Mesendoderm (in vitro differentiated cells): ENCODE data around the gene ATP12A.

Source experiments
- DNase-seq: peaks from one replicate; pipeline ENCODE4 v3.0.0; 2013
- H2AK5ac ChIP-seq: 2 replicates; pipeline ENCODE4 v1.6.1; 2013; ENCODE audit warnings: low read length, inconsistent platforms
- H2BK120ac ChIP-seq: 2 replicates; pipeline ENCODE4 v1.6.1; 2013; ENCODE audit warnings: low read depth, mild to moderate bottlenecking, low read length, moderate library complexity, mixed read lengths
- H2BK15ac ChIP-seq: replicated peaks from 2 replicates; pipeline ENCODE4 v1.6.1; 2013; ENCODE audit warnings: low read depth, mild to moderate bottlenecking, moderate library complexity
- H2BK5ac ChIP-seq: 2 replicates; pipeline ENCODE4 v1.6.1; 2013; ENCODE audit warnings: low read length, inconsistent platforms
- H3K18ac ChIP-seq: 2 replicates; pipeline ENCODE4 v1.6.1; 2013; ENCODE audit warnings: mild to moderate bottlenecking, low read length, mixed read lengths
- H3K23ac ChIP-seq: one replicate; pipeline ENCODE4 v1.6.1; 2013; ENCODE audit warnings: low read length
- H3K27ac ChIP-seq: 2 replicates; pipeline ENCODE4 v1.5.1; 2013; ENCODE audit warnings: low read depth, mild to moderate bottlenecking, inconsistent platforms, low read length, moderate library complexity
- H3K27me3 ChIP-seq: 2 replicates; pipeline ENCODE4 v1.6.1; 2013; ENCODE audit warnings: low read length, control low read depth, mild to moderate bottlenecking, inconsistent platforms; ENCODE audit not compliant: insufficient read depth, poor library complexity
- H3K36me3 ChIP-seq: 2 replicates; pipeline ENCODE4 v1.6.1; 2013; ENCODE audit warnings: low read length, inconsistent platforms; ENCODE audit not compliant: control insufficient read depth, insufficient read depth
- H3K4ac ChIP-seq: one replicate; pipeline ENCODE4 v1.6.1; 2013; ENCODE audit warnings: low read depth, mild to moderate bottlenecking, low read length, moderate library complexity
- H3K4me1 ChIP-seq: 2 replicates; pipeline ENCODE4 v1.6.1; 2013; ENCODE audit warnings: low read depth, low read length, inconsistent platforms; ENCODE audit not compliant: control insufficient read depth
- H3K4me2 ChIP-seq: 2 replicates; pipeline ENCODE4 v1.6.1; 2013; ENCODE audit warnings: low read length
- H3K4me3 ChIP-seq: 2 replicates; pipeline ENCODE4 v1.5.1; 2013; ENCODE audit warnings: mild to moderate bottlenecking, low read length
- H3K56ac ChIP-seq: one replicate; pipeline ENCODE4 v1.6.1; 2013; ENCODE audit warnings: low read length
- H3K79me1 ChIP-seq: 2 replicates; pipeline ENCODE4 v1.6.1; 2013; ENCODE audit warnings: low read length, inconsistent platforms
- H3K79me2 ChIP-seq: 2 replicates; pipeline ENCODE4 v1.6.1; 2013; ENCODE audit warnings: mild to moderate bottlenecking, low read length; ENCODE audit not compliant: control insufficient read depth, insufficient read depth
- H3K9ac ChIP-seq: 2 replicates; pipeline ENCODE4 v1.6.1; 2013; ENCODE audit warnings: low read length, inconsistent platforms
- H4K5ac ChIP-seq: one replicate; pipeline ENCODE4 v1.6.1; 2013; ENCODE audit warnings: low read length
- H4K8ac ChIP-seq: one replicate; pipeline ENCODE4 v1.6.1; 2013; ENCODE audit warnings: low read depth, mild to moderate bottlenecking, control low read depth, low read length, moderate library complexity
- WGBS: extraction: QIAGEN DNeasy Blood & Tissue Kit; methylation state at CpG from one replicate; pipeline ENCODE4 v1.1.7; 2013; ENCODE audit warnings: low lambda C conversion rate, missing lambda C conversion rate; ENCODE audit not compliant: insufficient coverage; ENCODE audit errors: extremely low coverage; 5-methylcytosine and 5-hydroxymethylcytosine counted together

The ATP12A gene

DNA sequence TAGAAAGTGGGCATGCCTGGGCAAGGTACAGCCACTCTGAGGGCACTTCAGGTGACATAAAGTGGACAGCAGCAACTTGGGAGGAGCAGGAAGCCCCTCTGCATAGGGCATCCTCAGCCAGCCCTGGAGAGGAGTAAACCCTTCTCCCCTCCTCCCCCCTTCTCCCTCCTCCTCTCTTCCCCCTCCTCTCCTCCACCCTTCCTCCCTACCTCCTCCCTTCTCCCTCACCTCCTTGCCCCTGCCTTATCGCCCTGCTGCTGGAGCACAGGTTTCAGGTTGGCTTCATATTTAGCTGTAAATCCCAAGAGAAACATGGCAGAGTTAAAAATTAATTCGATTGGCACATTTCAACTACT is 30.5 kb upstream of the ATP12A start:
- Histone ChIP-seq H2BK15ac (no peak overlapping the region), H3K4me2 (no peak overlapping the region), H3K18ac (no peak overlapping the region), H3K79me1 (no peaks in the 10 kb centered on the region), H4K5ac (no peak overlapping the region), H3K79me2 (no peaks in the 10 kb centered on the region), H4K8ac (no peak overlapping the region), H3K27ac (no peak overlapping the region), H2BK120ac (no peak overlapping the region), H3K9ac (no peak overlapping the region), H3K27me3 (no peaks in the 10 kb centered on the region), H2BK5ac (no peak overlapping the region), H3K23ac (no peak overlapping the region), H3K4me3 (no peak overlapping the region), H3K4me1 (no peaks in the 10 kb centered on the region), H3K56ac (peak overlapping the region; percentile 53), H3K36me3 (no peaks in the 10 kb centered on the region), H2AK5ac (no peak overlapping the region), H3K4ac (no peak overlapping the region)
- WGBS = no CpG with 5 or more reads among the region's 2 CpGs
- DNase-seq = no peak

- H3K4me3 ChIP-seq = no peak overlapping the region
- H3K4me1 ChIP-seq = no peaks in the 10 kb centered on the region
- no peak overlapping the region for H2AK5ac ChIP-seq
- no peak overlapping the region for H3K4ac ChIP-seq
- H3K27me3 ChIP-seq = no peaks in the 10 kb centered on the region
- H4K5ac ChIP-seq = no peak overlapping the region
- DNase-seq = no peak
- no peak overlapping the region for H4K8ac ChIP-seq
- no peak overlapping the region for H3K56ac ChIP-seq
- no peak overlapping the region for H3K23ac ChIP-seq
- H2BK15ac ChIP-seq = no peak overlapping the region
- no peaks in the 10 kb centered on the region for H3K36me3 ChIP-seq
- no peak overlapping the region for H3K9ac ChIP-seq
- H3K79me1 ChIP-seq = no peaks in the 10 kb centered on the region
- no peaks in the 10 kb centered on the region for H3K79me2 ChIP-seq
- H2BK5ac ChIP-seq = no peak overlapping the region
- H2BK120ac ChIP-seq = no peak overlapping the region
- H3K4me2 ChIP-seq = no peak overlapping the region
- no peak overlapping the region for H3K18ac ChIP-seq
- no CpG with 5 or more reads among the region's 3 CpGs for WGBS
- H3K27ac ChIP-seq = no peak overlapping the region
These were observed 30.0 kb upstream of the ATP12A start for GRCh38 chr13:24650161-24650560.

GRCh38 chr13:24651718-24652345 is 28.4 kb upstream of the ATP12A start:
- H4K5ac ChIP-seq = no peak overlapping the region
- H3K18ac ChIP-seq = no peak overlapping the region
- no peaks in the 10 kb centered on the region for H3K36me3 ChIP-seq
- WGBS = no CpG with 5 or more reads among the region's 7 CpGs
- H2BK15ac ChIP-seq = no peak overlapping the region
- H3K27me3 ChIP-seq = no peaks in the 10 kb centered on the region
- H3K27ac ChIP-seq = no peak overlapping the region
- no peak overlapping the region for H2BK120ac ChIP-seq
- H2AK5ac ChIP-seq = no peak overlapping the region
- H3K4me3 ChIP-seq = no peak overlapping the region
- H2BK5ac ChIP-seq = no peak overlapping the region
- no peak overlapping the region for H4K8ac ChIP-seq
- no peaks in the 10 kb centered on the region for H3K79me1 ChIP-seq
- H3K4ac ChIP-seq = no peak overlapping the region
- H3K23ac ChIP-seq = no peak overlapping the region
- no peak for DNase-seq
- H3K56ac ChIP-seq = no peak overlapping the region
- no peaks in the 10 kb centered on the region for H3K4me1 ChIP-seq
- H3K4me2 ChIP-seq = no peak overlapping the region
- no peak overlapping the region for H3K9ac ChIP-seq
- no peaks in the 10 kb centered on the region for H3K79me2 ChIP-seq

DNA sequence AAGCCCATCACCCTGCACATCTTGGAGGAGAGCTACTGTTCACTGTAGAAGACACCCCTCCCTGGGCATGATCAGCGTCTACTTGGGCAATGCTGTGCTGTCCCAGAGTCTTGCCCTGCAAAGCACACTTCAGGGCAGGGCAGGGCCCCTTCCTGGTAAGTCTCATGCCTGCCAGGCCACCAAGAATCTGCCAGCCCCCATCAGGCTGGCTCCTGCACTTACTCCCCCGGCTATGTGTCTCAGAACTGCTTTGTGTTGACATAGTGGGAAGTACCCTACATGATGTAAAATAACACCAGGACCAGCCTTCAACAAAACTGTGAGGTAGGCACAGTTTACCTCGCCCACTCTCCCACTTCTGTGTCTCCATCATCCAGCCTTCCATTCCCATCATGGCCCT is 27.8 kb upstream of the ATP12A start:
- Histone ChIP-seq H3K23ac (no peak overlapping the region), H4K5ac (no peak overlapping the region), H3K56ac (no peak overlapping the region), H3K27me3 (no peaks in the 10 kb centered on the region), H3K79me1 (no peaks in the 10 kb centered on the region), H3K4me1 (no peaks in the 10 kb centered on the region), H4K8ac (no peak overlapping the region), H3K9ac (no peak overlapping the region), H3K18ac (no peak overlapping the region), H2BK15ac (no peak overlapping the region), H3K36me3 (no peaks in the 10 kb centered on the region), H3K4me3 (no peak overlapping the region), H3K27ac (no peak overlapping the region), H2AK5ac (no peak overlapping the region), H3K79me2 (no peaks in the 10 kb centered on the region), H2BK120ac (no peak overlapping the region), H2BK5ac (no peak overlapping the region), H3K4me2 (no peak overlapping the region), H3K4ac (no peak overlapping the region)
- DNase-seq = no peak
- WGBS = no CpG with 5 or more reads among the region's 3 CpGs

DNA sequence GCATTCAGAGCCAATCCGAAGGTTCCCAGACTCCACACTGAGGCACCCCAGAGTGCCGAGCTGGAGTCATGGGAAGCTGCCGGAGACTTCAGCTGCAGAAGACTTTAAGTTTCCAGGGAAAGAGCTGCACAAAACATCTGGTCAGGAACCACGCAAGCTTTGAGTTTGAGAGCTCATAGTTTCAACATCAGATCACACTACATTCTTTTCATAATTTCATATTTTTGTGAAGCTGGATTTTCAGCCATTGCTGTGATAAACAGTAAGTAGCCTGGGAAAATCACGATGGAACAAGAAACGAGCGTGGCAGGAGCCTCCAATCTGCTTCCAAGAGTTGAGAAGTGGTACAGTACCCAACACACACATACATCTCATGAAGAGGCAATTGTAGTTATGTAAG is 25.5 kb upstream of the ATP12A start:
- Histone ChIP-seq H3K56ac (no peak overlapping the region), H3K79me1 (no peaks in the 10 kb centered on the region), H3K4ac (no peak overlapping the region), H4K8ac (no peak overlapping the region), H3K27me3 (no peaks in the 10 kb centered on the region), H3K23ac (no peak overlapping the region), H4K5ac (no peak overlapping the region), H2BK120ac (no peak overlapping the region), H3K27ac (no peak overlapping the region), H2AK5ac (no peak overlapping the region), H3K9ac (no peak overlapping the region), H2BK5ac (no peak overlapping the region), H3K4me3 (no peak overlapping the region), H3K36me3 (no peaks in the 10 kb centered on the region), H3K4me1 (no peaks in the 10 kb centered on the region), H2BK15ac (no peak overlapping the region), H3K18ac (no peak overlapping the region), H3K79me2 (no peaks in the 10 kb centered on the region), H3K4me2 (no peak overlapping the region)
- no peak for DNase-seq
- no CpG with 5 or more reads among the region's 7 CpGs for WGBS

- Histone ChIP-seq H3K79me2 (no peaks in the 10 kb centered on the region), H3K36me3 (no peaks in the 10 kb centered on the region), H3K4me1 (no peaks in the 10 kb centered on the region), H4K8ac (no peak overlapping the region), H3K4me3 (no peak overlapping the region), H3K9ac (no peak overlapping the region), H3K23ac (no peak overlapping the region), H2AK5ac (no peak overlapping the region), H3K27me3 (no peaks in the 10 kb centered on the region), H3K56ac (no peak overlapping the region), H2BK5ac (no peak overlapping the region), H4K5ac (no peak overlapping the region), H2BK120ac (no peak overlapping the region), H2BK15ac (no peak overlapping the region), H3K4me2 (no peak overlapping the region), H3K79me1 (no peaks in the 10 kb centered on the region), H3K27ac (no peak overlapping the region), H3K4ac (no peak overlapping the region), H3K18ac (no peak overlapping the region)
- no peak for DNase-seq
- no CpG with 5 or more reads among the region's 3 CpGs for WGBS
These were observed 21.0 kb upstream of the ATP12A start for GRCh38 chr13:24659239-24659638.
